Measurements from ENCODE around the gene APEH. TPM values are rescaled to one million over a fixed set of nuclear protein-coding genes. Genes with fewer than 3 reads are reported as not detected.

Gene APEH
- total and polyA plus RNA-seq, 2 of the 13 experiments (the other 11 are each of a cell fraction or from before 2014, with no cell fraction given) = 116 to 130 TPM

GRCh38 chr3:49665822-49666519 lies 8.2 kb upstream of the APEH start (continued):
- no peak for TF ChIP-seq MAFK (conservative IDR thresholded peaks at IDR 0.05 in 1 of 2, IDR thresholded peaks at IDR 0.05 in 1 of 2; ENCODE audit: low read length in 2 of 2)
- no peak for TF ChIP-seq TBL1XR1 (IDR thresholded peaks at IDR 0.05; ENCODE audit: borderline replicate concordance, low read length, partially characterized antibody)
- TF ChIP-seq ZNF451 (CRISPR knock-in tag; IDR thresholded peaks at IDR 0.05) = no peak
- TF ChIP-seq TEAD2 (CRISPR knock-in tag; IDR thresholded peaks at IDR 0.05) = no peak
- no peak for TF ChIP-seq ZNF343 (CRISPR knock-in tag; IDR thresholded peaks at IDR 0.05)
- TF ChIP-seq PAX8 (CRISPR knock-in tag; IDR thresholded peaks at IDR 0.05; ENCODE audit: borderline replicate concordance) = no peak
- TF ChIP-seq, protein P1, sequence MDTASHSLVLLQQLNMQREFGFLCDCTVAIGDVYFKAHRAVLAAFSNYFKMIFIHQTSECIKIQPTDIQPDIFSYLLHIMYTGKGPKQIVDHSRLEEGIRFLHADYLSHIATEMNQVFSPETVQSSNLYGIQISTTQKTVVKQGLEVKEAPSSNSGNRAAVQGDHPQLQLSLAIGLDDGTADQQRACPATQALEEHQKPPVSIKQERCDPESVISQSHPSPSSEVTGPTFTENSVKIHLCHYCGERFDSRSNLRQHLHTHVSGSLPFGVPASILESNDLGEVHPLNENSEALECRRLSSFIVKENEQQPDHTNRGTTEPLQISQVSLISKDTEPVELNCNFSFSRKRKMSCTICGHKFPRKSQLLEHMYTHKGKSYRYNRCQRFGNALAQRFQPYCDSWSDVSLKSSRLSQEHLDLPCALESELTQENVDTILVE (CRISPR knock-in tag; IDR thresholded peaks at IDR 0.05) = no peak
- no peak for TF ChIP-seq ATF5 (CRISPR knock-in tag; IDR thresholded peaks at IDR 0.05; ENCODE audit: low read depth)
- TF ChIP-seq, protein P2, sequence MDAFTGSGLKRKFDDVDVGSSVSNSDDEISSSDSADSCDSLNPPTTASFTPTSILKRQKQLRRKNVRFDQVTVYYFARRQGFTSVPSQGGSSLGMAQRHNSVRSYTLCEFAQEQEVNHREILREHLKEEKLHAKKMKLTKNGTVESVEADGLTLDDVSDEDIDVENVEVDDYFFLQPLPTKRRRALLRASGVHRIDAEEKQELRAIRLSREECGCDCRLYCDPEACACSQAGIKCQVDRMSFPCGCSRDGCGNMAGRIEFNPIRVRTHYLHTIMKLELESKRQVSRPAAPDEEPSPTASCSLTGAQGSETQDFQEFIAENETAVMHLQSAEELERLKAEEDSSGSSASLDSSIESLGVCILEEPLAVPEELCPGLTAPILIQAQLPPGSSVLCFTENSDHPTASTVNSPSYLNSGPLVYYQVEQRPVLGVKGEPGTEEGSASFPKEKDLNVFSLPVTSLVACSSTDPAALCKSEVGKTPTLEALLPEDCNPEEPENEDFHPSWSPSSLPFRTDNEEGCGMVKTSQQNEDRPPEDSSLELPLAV (CRISPR knock-in tag; conservative IDR thresholded peaks at IDR 0.05; ENCODE audit: low read depth) = no peak
- TF ChIP-seq, protein P3, sequence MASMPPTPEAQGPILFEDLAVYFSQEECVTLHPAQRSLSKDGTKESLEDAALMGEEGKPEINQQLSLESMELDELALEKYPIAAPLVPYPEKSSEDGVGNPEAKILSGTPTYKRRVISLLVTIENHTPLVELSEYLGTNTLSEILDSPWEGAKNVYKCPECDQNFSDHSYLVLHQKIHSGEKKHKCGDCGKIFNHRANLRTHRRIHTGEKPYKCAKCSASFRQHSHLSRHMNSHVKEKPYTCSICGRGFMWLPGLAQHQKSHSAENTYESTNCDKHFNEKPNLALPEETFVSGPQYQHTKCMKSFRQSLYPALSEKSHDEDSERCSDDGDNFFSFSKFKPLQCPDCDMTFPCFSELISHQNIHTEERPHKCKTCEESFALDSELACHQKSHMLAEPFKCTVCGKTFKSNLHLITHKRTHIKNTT (CRISPR knock-in tag; IDR thresholded peaks at IDR 0.05) = no peak
- TF ChIP-seq ZMYM4 (CRISPR knock-in tag; IDR thresholded peaks at IDR 0.05) = peak; percentile 43; the same call in 1 of the 2 replicates
- no peak for TF ChIP-seq FOXP1 (IDR thresholded peaks at IDR 0.05)
- TF ChIP-seq FOXP1 (CRISPR knock-in tag; IDR thresholded peaks at IDR 0.05) = no peak
- TF ChIP-seq U2AF2 (IDR thresholded peaks at IDR 0.05; ENCODE audit: low read depth, low read length) = no peak
- TF ChIP-seq JUND (CRISPR knock-in tag; IDR thresholded peaks at IDR 0.05) = peak; percentile 68
- no peak for TF ChIP-seq ATF7 (IDR thresholded peaks at IDR 0.05)
- TF ChIP-seq ATF7 (CRISPR knock-in tag; IDR thresholded peaks at IDR 0.05) = no peak
- TF ChIP-seq ARNT (IDR thresholded peaks at IDR 0.05) = no peak
- no peak for TF ChIP-seq PBX2 (CRISPR knock-in tag; IDR thresholded peaks at IDR 0.05)
- TF ChIP-seq KMT2B (CRISPR knock-in tag; IDR thresholded peaks at IDR 0.05) = no peak
- no peak for TF ChIP-seq ZSCAN25 (CRISPR knock-in tag; IDR thresholded peaks at IDR 0.05)
- no peak for TF ChIP-seq MTF1 (CRISPR knock-in tag; IDR thresholded peaks at IDR 0.05)
- TF ChIP-seq ZNF264 (CRISPR knock-in tag; IDR thresholded peaks at IDR 0.05) = no peak
- no peak for TF ChIP-seq LCORL (IDR thresholded peaks at IDR 0.05)
- TF ChIP-seq LCORL (CRISPR knock-in tag; IDR thresholded peaks at IDR 0.05) = 0 out of 2 replicates have a peak, but pooled peaks have one; percentile 41
- peak; percentile 81 for TF ChIP-seq ELF1 (CRISPR knock-in tag; IDR thresholded peaks at IDR 0.05)
- TF ChIP-seq ZNF260 (CRISPR knock-in tag; IDR thresholded peaks at IDR 0.05; ENCODE audit: borderline replicate concordance, low read depth) = no peak
